ENCODE data around the gene CENPP. TPM values are rescaled to one million over a fixed set of nuclear protein-coding genes. Genes with fewer than 3 reads are reported as not detected.

CENPP gene
- total RNA-seq, 1 donor from 2014 or later = 1.9 TPM

DNA sequence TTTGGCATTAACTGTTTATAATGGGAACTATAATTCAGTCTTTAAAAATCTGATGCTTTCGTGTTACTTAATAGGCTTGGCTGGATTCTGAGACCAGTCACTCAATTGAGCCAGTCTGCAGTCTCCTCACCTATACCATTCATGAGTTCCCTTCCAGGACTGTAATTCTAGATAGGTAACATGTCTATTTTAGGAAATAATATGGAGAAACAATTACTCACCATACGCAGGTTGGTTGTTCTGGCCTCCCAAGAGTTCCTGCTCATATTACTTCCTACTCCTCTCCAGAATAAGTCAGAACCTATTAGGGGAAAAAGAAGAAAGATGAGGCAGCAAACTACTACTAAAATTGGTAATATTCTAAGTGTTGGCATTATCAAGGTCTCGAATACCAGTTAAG is 27.7 kb upstream of the CENPP start:
- Histone ChIP-seq H3K4me3 (ENCODE audit: insufficient read depth, low read depth, low read length) (no peak overlapping the region), H3K27me3 (ENCODE audit: insufficient read depth, low read length) (no peaks in the 10 kb centered on the region), H2AFZ (ENCODE audit: low read depth, low read length) (no peak overlapping the region), H3K36me3 (ENCODE audit: insufficient read depth, low read length) (peaks cover 49% of the 10 kb centered on the region), H3K4me2 (ENCODE audit: low read length) (no peak overlapping the region), H3K9ac (ENCODE audit: low read length) (no peak overlapping the region), H3K9me3 (ENCODE audit: insufficient read depth, low read depth, low read length) (no peaks in the 10 kb centered on the region), H3K27ac (ENCODE audit: low read depth, low read length) (no peak overlapping the region), H3K4me1 (ENCODE audit: insufficient read depth, low read length) (peaks cover 8% of the 10 kb centered on the region), H4K20me1 (ENCODE audit: insufficient read depth, low read length) (no peaks in the 10 kb centered on the region), H3K79me2 (ENCODE audit: insufficient read depth, low read length) (peaks cover 5% of the 10 kb centered on the region)
- H3K9me3 Mint-ChIP-seq (ENCODE audit: unreplicated experiment) = no peaks in the 10 kb centered on the region
- no peak for FAIRE-seq
- H3K4me1 Mint-ChIP-seq (ENCODE audit: low read depth, unreplicated experiment) = peaks cover 11% of the 10 kb centered on the region
- H3K36me3 Mint-ChIP-seq (ENCODE audit: low read depth, unreplicated experiment) = peaks cover 3% of the 10 kb centered on the region
- TF ChIP-seq, protein P1, sequence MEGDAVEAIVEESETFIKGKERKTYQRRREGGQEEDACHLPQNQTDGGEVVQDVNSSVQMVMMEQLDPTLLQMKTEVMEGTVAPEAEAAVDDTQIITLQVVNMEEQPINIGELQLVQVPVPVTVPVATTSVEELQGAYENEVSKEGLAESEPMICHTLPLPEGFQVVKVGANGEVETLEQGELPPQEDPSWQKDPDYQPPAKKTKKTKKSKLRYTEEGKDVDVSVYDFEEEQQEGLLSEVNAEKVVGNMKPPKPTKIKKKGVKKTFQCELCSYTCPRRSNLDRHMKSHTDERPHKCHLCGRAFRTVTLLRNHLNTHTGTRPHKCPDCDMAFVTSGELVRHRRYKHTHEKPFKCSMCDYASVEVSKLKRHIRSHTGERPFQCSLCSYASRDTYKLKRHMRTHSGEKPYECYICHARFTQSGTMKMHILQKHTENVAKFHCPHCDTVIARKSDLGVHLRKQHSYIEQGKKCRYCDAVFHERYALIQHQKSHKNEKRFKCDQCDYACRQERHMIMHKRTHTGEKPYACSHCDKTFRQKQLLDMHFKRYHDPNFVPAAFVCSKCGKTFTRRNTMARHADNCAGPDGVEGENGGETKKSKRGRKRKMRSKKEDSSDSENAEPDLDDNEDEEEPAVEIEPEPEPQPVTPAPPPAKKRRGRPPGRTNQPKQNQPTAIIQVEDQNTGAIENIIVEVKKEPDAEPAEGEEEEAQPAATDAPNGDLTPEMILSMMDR (IDR thresholded peaks at IDR 0.05; ENCODE audit: insufficient read depth, low read depth, low read length) = no peak
- TF ChIP-seq EZH2 (IDR thresholded peaks at IDR 0.05; ENCODE audit: insufficient read depth, low read length) = no peak
- H3K27me3 Mint-ChIP-seq (ENCODE audit: low read depth, unreplicated experiment) = no peaks in the 10 kb centered on the region
- H3K4me3 Mint-ChIP-seq (ENCODE audit: unreplicated experiment) = no peak overlapping the region
- DNase-seq (ENCODE audit: low read depth) = no peak
- no peak overlapping the region for H3K27ac Mint-ChIP-seq (ENCODE audit: unreplicated experiment)

DNA sequence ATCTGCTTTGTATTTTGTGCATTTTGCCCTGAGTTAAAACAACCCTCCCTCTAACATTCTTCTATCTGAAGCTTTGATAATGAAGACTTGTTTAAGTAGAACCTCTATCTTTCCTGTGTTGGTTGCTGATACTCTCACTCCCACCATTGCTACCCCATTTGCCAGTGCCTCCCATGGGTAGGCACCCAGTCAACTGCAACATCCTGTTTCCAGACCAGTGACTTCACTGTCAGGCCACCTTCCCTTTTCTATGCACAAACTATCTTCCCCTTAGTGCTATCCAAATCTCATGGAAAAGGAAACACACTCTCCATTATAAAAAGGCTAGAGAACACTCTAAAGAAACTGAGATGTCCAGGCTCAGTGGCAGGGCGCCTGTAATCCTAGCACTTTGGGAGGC is 26.6 kb upstream of the CENPP start:
- H3K27me3 ChIP-seq (ENCODE audit: insufficient read depth, low read length) = no peaks in the 10 kb centered on the region
- no peak overlapping the region for H3K27ac Mint-ChIP-seq (ENCODE audit: unreplicated experiment)
- peaks cover 60% of the 10 kb centered on the region for H3K36me3 ChIP-seq (ENCODE audit: insufficient read depth, low read length)

DNA sequence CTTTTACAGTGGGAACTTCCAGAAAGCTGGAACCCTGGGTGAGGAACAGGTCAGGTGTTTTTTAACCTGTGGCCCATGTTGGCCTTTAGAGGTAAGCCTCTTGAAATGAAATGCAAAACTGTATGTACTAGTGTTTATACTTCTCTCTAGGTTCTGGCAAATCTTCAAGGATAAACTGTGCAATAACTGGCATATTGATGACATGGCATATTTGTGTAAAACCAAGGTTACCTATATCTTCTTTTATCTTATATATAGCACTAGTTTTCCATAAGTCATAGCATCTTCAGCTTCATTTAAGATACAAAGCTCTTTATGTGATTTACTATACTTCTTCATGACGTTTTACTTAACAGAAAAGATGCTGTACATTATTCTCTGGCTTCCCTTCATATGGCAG is 24.8 kb upstream of the CENPP start:
- no peak for TF ChIP-seq EZH2 (IDR thresholded peaks at IDR 0.05; ENCODE audit: insufficient read depth, low read length)
- TF ChIP-seq, protein P1 (IDR thresholded peaks at IDR 0.05; ENCODE audit: insufficient read depth, low read depth, low read length) = no peak
- H2AFZ ChIP-seq (ENCODE audit: low read depth, low read length) = no peak overlapping the region
- no peaks in the 10 kb centered on the region for H3K79me2 ChIP-seq (ENCODE audit: insufficient read depth, low read length)
- no peak for DNase-seq (ENCODE audit: low read depth)
- H3K4me3 ChIP-seq (ENCODE audit: insufficient read depth, low read depth, low read length) = no peak overlapping the region
- no peaks in the 10 kb centered on the region for H3K27me3 ChIP-seq (ENCODE audit: insufficient read depth, low read length)
- H3K36me3 ChIP-seq (ENCODE audit: insufficient read depth, low read length) = peaks cover 70% of the 10 kb centered on the region
- Mint-ChIP-seq H3K9me3 (ENCODE audit: unreplicated experiment) (no peaks in the 10 kb centered on the region), H3K36me3 (ENCODE audit: low read depth, unreplicated experiment) (peaks cover 6% of the 10 kb centered on the region), H3K4me3 (ENCODE audit: unreplicated experiment) (no peak overlapping the region), H3K27me3 (ENCODE audit: low read depth, unreplicated experiment) (no peaks in the 10 kb centered on the region), H3K4me1 (ENCODE audit: low read depth, unreplicated experiment) (no peaks in the 10 kb centered on the region), H3K27ac (ENCODE audit: unreplicated experiment) (no peak overlapping the region)
- H3K9ac ChIP-seq (ENCODE audit: low read length) = no peak overlapping the region
- no peaks in the 10 kb centered on the region for H3K9me3 ChIP-seq (ENCODE audit: insufficient read depth, low read depth, low read length)
- no peaks in the 10 kb centered on the region for H3K4me1 ChIP-seq (ENCODE audit: insufficient read depth, low read length)
- H3K27ac ChIP-seq (ENCODE audit: low read depth, low read length) = no peak overlapping the region
- FAIRE-seq = no peak
- no peak overlapping the region for H3K4me2 ChIP-seq (ENCODE audit: low read length)
- H4K20me1 ChIP-seq (ENCODE audit: insufficient read depth, low read length) = no peaks in the 10 kb centered on the region

More for the DNA sequence above, 26.6 kb upstream of the CENPP start:
- FAIRE-seq (no peak), DNase-seq (ENCODE audit: low read depth) (no peak)
- peaks cover 10% of the 10 kb centered on the region for H3K4me1 Mint-ChIP-seq (ENCODE audit: low read depth, unreplicated experiment)
- no peaks in the 10 kb centered on the region for H3K9me3 ChIP-seq (ENCODE audit: insufficient read depth, low read depth, low read length)
- no peaks in the 10 kb centered on the region for H3K79me2 ChIP-seq (ENCODE audit: insufficient read depth, low read length)
- H4K20me1 ChIP-seq (ENCODE audit: insufficient read depth, low read length) = no peaks in the 10 kb centered on the region
- no peak overlapping the region for H3K9ac ChIP-seq (ENCODE audit: low read length)
- H3K4me2 ChIP-seq (ENCODE audit: low read length) = no peak overlapping the region
- no peaks in the 10 kb centered on the region for H3K27me3 Mint-ChIP-seq (ENCODE audit: low read depth, unreplicated experiment)
- no peak overlapping the region for H3K27ac ChIP-seq (ENCODE audit: low read depth, low read length)
- peaks cover 3% of the 10 kb centered on the region for H3K36me3 Mint-ChIP-seq (ENCODE audit: low read depth, unreplicated experiment)
- no peak for TF ChIP-seq EZH2 (IDR thresholded peaks at IDR 0.05; ENCODE audit: insufficient read depth, low read length)
- TF ChIP-seq, protein P1 (IDR thresholded peaks at IDR 0.05; ENCODE audit: insufficient read depth, low read depth, low read length) = no peak
- H3K4me3 Mint-ChIP-seq (ENCODE audit: unreplicated experiment) = no peak overlapping the region
- H3K9me3 Mint-ChIP-seq (ENCODE audit: unreplicated experiment) = no peaks in the 10 kb centered on the region
- H3K4me1 ChIP-seq (ENCODE audit: insufficient read depth, low read length) = peaks cover 7% of the 10 kb centered on the region
- no peak overlapping the region for H2AFZ ChIP-seq (ENCODE audit: low read depth, low read length)
- no peak overlapping the region for H3K4me3 ChIP-seq (ENCODE audit: insufficient read depth, low read depth, low read length)

All from astrocyte (in vitro differentiated cells and primary cell).